NCI-H1092 (cell line): ENCODE data around the gene MGMT.

ENCODE experiments used
- DNase-seq: peaks from one replicate; lab custom pipeline; 2025; lab: John Stamatoyannopoulos, UW

Gene MGMT

DNA sequence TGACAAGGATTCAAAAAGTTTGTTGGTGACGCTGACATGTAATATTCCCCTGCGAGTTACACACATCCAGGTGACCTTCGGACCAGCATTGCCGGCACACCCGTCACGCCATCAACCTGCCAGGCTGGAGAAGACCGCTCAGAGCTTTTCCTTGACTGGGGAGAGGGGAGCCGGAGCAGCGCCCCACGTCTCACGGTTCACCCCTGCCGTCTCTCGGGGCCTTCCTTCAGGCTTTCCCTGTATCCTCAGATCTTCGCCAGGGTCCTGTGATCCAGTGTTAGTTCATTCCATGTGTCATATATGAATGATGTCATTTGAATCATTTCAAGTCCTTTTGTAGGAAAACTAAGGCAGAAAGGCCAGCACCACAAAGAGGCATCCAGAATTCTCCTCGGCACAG is 127.8 kb downstream of the MGMT start:
- no peak for DNase-seq

DNA sequence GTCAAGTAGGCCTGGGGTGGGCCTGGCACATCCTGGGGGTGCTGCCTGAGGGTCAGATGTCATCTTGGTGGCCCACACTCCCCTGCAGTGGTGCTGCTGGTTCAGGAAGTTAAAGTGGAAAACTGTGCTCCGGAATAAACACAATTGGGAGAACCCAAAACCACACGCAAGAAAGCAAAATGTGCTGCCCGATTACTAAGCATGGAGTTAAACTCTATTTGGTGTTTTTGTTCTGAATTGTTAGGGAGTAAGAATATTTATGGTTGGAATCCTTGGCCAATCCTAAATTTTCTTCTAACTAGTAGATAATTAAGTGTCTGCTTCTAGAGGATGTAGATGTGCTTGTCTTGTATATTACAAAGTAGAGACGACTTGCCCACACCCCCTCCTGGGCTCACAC is 131.4 kb downstream of the MGMT start:
- DNase-seq, result no peak

DNA sequence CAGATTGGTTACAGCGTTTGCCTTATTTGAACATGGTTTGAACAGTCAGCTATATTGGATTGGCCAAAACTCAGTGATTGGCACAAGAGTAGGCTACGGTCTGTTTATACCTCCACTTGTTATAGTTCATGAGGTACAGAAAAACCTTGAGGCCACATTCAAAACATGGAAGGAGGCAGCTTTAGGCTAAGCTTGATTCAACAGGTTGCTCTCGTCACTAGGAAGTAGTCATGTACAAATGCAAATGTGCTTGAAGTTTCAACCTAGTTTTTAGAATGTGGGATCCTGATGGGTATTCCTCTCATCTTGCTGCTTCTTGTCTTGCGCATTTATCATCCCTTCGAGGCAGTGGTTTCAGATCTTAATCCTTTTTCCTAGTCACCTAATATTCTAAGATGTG is 132.1 kb downstream of the MGMT start:
- no peak for DNase-seq

DNA sequence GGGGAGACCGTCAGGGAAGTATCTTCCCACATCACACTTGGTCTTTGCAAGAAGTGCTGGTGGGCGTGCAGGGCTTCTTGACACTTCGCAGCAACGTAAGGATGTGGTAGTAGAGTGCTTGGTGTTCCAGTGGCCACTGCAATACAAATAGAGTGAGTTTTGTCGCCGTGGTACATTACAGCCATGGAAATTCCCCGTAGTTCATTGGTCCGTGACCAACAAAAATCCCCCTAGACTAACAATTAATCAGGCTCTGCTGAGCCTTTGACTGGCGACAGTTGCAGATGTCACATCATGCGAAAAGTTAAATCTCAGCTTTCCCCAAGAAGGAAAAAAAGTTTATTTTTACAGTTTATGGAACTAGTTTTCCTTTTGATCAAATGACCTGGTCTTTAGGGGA is 134.7 kb downstream of the MGMT start:
- no peak for DNase-seq

DNA sequence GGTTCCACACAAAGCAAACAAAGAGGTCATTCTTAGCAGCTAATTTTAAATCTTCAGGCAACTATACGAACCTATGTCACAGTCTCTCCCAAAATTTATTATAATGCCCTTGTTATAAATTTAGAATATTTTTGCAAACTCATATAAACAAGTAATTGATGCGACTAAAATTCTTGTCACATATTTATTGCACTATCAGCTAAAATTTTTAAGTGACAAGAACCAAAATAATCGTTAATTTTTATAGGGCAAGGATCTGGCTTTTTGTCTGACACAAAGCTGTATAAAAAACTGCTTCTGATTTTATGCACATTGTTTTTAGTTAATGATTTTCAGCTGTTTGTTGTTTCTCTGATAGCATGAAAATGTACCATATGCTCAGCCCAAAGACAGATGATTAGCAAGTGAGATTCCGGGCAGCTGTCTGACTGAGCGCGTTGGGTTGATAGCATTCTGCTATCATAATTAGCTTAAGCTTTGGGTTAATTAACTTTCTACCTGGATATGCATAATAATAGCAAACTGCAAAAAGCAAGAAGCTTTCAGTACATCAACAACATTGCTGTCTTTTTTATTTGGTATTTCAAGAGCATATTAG is 136.0 kb downstream of the MGMT start:
- no peak for DNase-seq

DNA sequence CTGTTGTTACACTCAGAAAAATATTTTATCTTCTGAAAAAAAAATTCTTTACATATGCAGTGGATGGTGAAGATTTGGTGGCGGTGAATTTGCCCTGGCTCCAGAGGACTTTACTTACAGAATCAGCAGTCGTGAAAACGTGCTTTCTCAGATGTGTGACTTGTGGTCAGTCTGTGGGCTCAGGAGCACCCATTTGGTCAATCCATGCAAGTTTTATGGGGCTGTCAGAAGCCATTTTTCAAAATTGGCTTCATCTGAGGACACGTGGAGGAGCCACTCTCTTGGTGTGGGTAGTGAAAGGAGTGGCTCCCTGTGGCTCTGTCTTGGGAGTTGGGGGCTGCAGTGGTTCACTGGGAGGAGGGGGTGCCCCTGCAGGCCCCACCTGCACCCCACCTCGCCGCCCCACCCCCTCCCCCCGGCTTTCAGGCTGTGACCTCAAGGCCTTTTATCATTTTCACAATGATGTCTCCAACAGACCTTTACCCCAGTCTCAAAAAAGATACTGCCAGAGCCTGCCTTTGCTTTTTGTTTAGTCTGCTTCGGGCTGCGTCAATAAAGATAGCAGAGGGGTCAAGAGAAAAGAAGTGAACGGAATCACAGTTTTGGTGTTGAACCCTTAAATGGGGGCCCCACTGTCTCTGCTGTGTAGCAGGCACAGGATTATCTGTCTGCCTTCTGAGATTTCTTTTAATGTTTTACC is 137.4 kb downstream of the MGMT start:
- DNase-seq, result no peak

DNA sequence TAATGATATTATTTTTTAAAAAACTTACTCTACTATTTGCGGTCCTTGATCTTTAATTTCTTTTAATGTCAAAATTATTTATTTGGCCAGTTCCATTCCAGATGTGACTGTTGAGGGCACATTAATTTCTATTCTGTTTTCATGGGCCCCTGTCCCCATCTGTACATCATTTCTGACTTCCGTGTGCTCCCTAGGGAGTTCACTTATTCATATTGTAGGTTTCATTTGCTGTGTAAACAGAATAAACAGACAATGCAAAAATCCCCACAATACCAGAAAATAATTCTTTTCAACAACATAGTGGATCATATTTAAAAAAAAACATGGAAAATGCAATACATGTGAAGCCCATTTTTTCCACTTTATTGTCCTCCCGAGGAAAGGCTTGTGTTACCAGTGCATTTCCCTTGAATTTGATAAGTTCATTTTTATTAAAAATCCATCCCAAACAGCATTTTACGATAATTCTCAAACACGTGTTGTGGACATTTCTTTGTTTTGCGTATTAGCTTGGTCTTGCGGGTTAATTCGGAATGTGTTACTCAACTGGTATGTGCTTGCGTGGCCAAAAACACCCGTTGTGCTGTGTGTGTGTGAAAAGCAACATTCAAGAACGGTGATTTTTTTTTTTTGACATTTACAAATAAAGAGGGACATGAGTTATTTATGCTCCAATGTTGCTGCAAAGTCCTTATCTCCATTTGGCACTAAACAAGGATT is 138.4 kb downstream of the MGMT start:
- no peak for DNase-seq

DNA sequence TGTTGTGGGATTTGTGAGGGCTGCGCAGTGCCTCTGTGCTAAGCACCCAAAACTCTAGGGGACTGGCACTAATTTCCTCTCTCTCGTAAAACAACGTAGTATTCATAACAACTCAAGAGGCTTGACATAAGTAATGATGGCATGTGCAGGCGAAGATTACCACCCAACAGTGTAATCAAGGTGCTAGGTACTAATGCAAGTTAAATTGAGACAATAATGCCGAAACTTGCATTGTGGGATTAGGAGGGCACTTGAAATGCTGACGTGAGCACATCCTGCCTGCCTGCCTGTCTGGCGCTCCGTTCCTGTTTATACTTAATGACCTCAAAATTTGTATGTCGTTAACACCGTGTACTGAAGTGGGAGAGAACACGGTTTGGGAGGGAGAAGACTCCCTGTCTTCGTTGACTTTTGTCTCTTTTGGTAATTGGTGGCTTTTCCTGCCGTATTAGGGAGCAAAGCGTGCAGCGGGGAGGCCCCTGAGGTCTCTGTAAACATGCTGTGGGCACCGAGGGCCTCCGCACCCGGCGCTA is 139.0 kb downstream of the MGMT start:
- DNase-seq, result no peak

DNA sequence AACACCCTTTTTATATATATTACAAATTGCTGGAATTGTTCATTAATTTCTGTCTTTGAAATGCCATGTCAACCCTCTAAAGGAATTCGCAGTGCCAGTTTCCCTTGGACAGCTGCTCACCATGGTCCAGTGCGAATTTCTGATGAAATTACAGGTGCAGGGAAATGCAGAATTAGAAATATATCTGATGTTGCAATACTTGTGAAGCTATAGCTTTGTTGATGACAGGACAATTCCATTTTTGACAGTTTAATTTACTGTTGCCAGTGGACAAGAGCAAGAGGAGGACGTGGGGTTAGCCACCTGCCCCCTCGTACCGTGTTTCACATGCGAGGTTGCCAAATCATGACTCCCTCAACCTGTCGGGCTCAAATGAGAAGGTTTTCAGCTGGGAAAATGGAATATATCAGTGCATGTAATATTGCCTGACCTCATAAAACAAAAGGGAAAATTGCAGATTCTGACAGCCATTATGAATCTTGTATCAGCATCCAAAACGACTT is 140.6 kb downstream of the MGMT start:
- DNase-seq, result no peak

DNA sequence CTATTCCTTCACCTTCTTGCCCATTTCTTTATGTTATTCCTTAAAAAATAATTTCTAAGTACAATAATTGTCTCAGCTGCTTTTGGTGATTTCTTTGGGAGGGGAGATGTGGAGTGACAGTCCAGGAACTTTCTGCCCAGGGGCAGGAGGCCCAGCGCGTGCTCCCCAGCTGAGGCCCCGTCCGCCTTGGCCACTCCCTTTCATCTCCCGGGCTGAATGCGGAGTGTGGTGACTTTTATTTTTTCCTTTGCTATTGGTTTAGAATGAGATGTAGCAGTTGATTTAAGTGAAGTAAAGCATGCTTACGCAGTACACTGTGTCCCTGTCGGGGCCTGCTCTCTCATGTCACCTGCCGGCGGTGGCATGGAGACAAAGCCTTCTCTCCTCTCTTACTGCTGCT is 141.6 kb downstream of the MGMT start:
- no peak for DNase-seq

DNA sequence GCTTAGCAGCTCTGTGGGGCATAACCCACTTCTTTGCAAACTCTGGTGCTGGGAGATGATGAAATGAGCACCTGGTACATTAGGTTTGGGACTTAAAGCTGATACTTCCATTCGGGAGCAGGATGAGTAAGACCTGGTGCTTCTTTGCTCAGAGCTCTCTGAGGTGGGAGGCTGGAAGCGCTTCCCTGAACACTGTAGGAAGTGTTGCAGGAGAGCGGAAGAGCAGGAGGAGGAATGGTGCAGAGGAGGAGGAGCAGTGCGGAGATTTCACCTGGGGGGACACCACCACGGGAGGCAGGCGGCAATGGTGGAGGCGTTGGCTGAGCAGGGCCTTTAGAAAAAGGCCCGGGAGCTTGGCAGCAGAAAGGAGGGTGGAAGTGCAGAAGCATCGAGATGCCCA is 142.5 kb downstream of the MGMT start:
- no peak for DNase-seq

DNA sequence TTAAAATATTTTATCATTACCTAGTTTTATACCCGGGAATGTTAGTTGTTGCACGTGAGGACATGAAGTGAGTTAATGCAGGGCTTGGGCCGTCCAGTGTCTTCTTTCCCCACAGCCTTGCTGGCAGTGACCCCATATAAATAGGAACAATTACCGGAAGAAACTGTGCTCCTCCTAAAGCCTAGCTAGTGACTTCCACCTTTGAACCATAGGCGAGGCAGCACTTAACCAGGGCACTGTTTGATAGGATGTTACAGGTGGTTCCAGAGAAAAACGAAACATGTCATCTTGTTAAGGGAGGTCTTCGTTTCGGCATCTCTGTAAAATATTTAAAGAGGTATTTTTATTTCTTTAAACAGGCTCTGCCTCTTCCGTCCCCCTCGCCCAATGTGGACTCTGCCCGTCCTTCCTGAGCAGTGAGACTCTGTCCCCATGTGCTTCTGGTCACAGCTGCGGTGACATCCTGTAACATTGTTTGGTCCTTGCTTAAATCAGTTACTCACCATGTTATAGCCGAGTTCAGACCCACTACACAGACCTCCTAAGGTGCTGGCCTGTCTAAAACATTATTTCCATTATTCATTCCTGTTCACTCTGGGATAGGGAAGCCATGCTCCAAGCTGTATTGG is 145.6 kb downstream of the MGMT start:
- no peak for DNase-seq

DNA sequence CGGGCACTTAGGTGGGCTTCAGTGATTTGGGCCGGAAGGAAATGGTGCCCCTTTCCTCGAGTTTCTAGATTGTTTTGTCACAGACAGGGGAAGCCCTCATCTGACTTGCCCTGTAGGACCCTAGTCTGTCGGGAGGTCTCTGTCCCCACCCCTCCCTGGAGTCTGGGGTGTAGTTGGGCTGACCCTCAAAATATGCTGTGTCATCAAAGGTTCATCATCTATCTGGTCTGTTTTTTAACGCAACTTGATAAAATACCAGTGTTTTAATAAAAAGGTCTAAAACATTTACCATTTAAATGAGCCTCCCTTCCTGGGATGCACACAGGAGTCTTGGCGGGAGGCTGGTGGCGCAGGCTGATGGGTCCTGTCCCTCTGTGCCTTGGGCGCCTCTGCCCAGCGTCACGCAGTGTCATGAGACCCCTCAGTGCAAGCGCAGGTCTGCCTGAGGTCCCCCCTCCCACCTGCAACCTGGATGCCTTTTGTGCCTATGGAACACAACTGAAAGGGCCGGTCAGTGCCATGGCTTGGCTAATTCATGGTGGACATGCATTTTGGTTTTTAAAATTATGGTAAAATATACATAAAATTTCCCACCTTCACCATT is 146.4 kb downstream of the MGMT start:
- DNase-seq, result no peak

DNA sequence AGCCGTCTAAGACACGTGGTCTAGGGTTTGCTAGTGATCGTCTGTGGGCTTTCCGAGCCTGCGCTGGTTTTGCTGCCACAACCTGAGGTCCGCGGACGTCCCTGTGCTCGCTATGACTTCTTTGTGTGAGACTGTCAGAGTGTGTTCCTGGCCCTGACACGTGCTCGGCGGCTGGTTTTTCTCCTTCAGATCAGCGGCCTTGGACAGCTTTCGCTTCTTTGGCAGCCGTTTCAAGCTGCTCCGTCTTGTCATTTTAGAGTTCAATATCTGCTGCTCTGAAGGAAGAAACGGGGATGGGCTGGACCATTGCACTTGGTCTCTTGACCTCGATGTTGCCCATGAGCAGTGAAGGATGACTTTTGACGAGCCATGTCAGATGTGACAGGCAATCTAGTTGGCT is 147.3 kb downstream of the MGMT start:
- no peak for DNase-seq

DNA sequence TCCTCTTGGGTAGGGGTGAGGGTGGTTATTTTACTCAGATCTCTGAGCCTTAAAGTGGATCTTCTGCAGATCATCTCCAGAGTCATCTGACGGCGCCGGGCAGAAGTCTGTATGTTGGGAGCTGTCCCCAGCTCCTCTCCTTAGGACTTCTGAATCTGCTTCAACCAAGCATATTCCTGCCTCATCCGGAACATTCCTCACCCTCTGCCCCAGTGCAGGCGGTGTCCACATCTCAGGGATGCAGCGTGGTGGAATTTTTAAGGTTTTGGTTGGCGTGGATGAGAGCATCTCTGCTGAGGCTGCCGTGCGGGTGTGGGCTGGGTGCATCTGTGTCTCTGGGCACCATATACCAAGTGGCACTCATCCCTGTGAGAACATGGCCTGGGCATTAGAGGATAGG is 148.3 kb downstream of the MGMT start:
- no peak for DNase-seq

DNA sequence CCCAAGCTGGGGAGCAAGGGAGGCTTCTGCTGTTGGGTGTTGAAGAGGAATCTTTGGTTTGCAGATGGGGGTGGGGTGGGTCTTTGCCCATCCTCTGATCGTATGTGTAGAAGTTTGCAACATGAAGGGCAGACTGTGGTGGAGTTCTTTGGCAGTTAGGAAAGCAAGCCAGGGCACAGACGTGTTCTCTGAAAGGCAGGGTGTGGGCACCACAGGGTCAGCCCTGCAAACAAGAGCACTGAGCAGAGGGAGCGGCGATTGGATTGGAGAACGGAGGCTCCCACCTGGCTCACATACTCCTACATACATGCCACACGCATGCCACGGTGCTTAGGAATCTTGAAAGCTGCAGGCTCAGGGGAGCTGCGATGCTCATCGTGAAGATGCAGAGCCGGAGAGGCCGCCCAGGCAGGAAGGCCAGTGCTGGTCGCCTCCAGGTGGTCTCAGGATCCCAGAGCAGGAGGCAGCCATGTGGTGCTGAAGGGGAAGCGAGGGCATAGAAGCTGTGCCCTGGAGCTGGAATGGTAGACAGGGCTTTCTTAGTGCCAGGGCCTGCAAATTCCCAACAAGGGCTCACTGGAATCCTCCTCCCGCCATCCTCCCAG is 149.0 kb downstream of the MGMT start:
- DNase-seq, result no peak

DNA sequence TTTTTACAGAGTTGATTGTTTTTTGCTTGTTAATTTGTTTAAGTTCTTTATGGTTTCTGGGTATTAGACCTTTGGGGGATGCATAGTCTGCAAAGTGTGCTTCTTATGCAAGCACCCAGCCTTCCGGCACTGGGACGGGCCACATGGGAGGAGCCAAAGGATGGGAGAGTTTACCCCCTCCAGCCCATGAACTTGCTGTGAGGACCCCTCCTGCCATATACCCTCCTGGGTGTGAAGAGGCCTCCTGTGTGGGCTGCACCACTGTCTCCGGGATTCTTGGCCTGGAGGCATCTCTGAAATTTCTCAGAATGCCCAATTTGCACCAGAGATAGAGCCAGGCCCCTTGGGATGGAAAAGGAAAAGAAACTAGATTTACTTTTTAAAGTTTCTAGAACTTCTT is 150.7 kb downstream of the MGMT start:
- DNase-seq, result no peak

DNA sequence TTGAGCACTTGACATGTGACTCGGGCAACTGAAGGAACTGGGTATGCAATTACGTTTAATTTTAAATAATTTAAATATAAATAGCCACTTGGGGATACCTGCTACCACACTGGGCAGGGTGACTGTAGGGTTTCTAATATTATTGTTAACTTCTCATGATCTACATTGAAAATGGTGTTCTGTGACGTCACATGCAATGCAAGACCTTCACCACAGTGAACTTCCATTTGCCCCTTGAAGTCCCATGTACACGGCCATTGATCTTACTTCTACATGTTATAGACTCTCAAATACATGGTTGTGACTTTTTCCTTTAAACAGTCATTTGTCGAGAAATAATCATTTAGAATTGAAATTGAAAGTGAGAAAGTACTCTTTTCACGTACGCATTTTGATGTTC is 154.0 kb downstream of the MGMT start:
- no peak for DNase-seq

DNA sequence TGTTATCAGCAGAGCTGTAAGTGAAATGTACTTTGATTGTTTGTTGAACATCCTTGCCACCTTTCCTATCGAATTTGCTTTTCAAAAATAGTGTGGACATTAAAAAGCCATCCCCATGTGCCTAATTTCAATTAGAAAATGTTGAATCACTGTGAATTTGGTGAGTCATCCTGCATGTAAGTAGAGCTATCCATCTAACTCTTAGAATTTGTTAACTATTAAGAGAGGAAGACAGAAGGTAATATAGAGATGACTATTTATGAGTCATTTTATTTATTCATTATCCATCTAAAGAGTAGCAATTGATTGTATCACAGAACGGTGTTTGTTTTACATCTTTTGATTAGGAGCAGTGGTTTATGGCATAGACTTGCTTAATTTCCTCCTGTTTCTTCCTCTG is 154.7 kb downstream of the MGMT start:
- no peak for DNase-seq

DNA sequence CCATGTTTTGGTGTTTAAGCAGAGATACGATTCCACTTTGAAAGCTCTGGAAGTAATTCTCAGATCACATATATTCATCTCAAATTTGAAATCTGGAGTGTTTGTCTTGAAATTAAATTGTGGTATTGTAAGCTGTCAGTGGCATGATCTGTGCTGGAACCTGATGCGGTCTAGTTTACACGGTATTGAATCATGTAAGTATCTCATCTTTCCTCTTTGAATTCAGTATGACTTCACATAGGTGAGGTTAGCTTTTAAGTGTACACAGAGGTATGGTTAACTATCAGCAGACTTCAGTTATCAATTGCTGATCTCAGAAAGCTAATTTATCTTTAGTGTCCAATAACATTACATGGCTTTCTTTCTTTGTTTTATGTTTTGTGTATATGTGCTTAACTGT is 155.2 kb downstream of the MGMT start:
- no peak for DNase-seq

DNA sequence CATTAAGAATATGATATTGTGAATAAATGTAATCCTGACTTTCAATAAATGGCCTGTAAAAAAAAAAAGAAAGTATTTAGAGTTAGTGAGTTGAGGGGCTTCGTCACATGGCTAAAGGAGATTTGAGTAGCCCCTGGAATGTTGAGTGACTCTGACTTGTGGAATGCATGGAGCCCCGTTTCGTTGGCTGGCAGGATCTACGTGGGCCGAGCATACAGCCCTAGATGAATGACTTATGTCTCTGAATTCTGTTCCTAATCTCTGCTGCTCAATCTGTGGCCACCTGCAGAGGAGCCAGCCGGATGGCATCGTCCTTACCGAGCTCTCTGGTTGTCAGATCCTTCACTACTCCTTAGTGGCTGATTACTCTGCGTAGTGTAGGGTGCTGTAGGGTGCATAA is 155.7 kb downstream of the MGMT start:
- no peak for DNase-seq

DNA sequence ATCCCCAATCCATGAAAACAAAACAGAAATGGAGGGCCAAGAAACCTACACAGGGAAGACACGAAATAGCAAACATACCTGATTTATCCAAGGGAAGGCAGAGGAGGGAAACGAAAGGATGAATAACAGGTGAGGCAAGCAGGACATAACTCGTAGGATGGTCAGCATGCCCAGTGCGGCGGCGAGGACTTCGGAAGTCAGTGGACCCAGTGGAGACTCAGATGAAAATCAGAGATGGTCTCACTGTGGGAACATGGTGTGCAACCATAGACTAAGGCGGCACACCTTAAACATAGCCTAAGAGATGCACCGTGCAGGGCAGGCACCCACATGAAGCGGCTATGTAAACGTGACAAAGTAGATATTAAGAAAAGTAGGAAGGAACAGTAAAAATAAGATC is 157.5 kb downstream of the MGMT start:
- DNase-seq, result no peak
